Urinary bladder (tissue), 4 donors: ENCODE measurements around the gene SPOCK1. TPM values are rescaled to one million over a fixed set of nuclear protein-coding genes. Genes with fewer than 3 reads are reported as not detected.

Experiments
- DNase-seq: peaks from one replicate; pipeline ENCODE4 v3.0.0-alpha.2; 2015; ENCODE audit errors: extremely low spot score
- H3K27ac ChIP-seq: one replicate; pipeline ENCODE4 v1.5.1; 2013; ENCODE audit warnings: low read depth, mild to moderate bottlenecking, moderate library complexity
- H3K36me3 ChIP-seq: one replicate; pipeline ENCODE4 v1.6.1; 2013; ENCODE audit warnings: mild to moderate bottlenecking, moderate library complexity; ENCODE audit not compliant: insufficient read depth
- H3K4me1 ChIP-seq: one replicate; pipeline ENCODE4 v1.6.1; 2013; ENCODE audit warnings: mild to moderate bottlenecking, moderate library complexity; ENCODE audit not compliant: insufficient read depth
- H3K4me3 ChIP-seq: one replicate; pipeline ENCODE4 v1.5.1; 2013; ENCODE audit warnings: low read depth, low read length
- WGBS: extraction: QIAGEN DNeasy Blood & Tissue Kit; methylation state at CpG from one replicate; pipeline ENCODE4 v1.1.7; 2013; 5-methylcytosine and 5-hydroxymethylcytosine counted together
- polyA plus RNA-seq: library from polyadenylated mRNA; stranded (reverse); fragments of 200-250 nt; gene quantifications from one replicate; pipeline ENCODE4 v1.2.3, GENCODE V29; 2013
- total RNA-seq: library from RNA; depleted of rRNA; stranded (reverse); fragments of >200 nt; gene quantifications from one replicate; pipeline ENCODE4 v1.2.3, GENCODE V29; 2014
- donor health status: healthy with polysubstance abuse.
- donor health status: healthy.

Gene SPOCK1
- total and polyA plus RNA-seq, 2 donors, result 8.9 to 11.2 TPM

DNA sequence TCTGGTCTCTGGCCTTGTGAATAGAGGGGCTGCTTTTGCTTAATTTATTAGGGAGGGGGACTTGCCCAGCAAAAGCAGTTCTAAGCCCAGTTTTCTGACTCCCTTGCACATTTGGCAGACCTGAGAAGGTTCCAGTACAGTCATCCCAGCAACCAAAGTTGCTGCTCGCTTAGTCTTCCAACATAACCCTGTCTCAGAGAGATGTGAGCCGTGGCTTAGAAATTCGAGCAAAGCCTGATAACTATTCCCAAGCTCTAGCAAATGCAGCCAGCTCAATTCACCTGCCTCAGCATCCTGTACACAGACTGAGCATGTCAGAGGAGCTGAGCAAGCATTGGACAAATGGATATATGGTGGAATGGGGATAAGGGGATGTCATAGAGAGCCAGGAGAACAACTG, 401.9 kb downstream of the SPOCK1 start:
- WGBS, result 87% methylated on average over 3 of the region's 3 CpGs
- Histone ChIP-seq H3K4me1 (no peaks in the 10 kb centered on the region), H3K4me3 (no peak overlapping the region), H3K36me3 (no peaks in the 10 kb centered on the region), H3K27ac (no peak overlapping the region)
- no peak for DNase-seq

DNA sequence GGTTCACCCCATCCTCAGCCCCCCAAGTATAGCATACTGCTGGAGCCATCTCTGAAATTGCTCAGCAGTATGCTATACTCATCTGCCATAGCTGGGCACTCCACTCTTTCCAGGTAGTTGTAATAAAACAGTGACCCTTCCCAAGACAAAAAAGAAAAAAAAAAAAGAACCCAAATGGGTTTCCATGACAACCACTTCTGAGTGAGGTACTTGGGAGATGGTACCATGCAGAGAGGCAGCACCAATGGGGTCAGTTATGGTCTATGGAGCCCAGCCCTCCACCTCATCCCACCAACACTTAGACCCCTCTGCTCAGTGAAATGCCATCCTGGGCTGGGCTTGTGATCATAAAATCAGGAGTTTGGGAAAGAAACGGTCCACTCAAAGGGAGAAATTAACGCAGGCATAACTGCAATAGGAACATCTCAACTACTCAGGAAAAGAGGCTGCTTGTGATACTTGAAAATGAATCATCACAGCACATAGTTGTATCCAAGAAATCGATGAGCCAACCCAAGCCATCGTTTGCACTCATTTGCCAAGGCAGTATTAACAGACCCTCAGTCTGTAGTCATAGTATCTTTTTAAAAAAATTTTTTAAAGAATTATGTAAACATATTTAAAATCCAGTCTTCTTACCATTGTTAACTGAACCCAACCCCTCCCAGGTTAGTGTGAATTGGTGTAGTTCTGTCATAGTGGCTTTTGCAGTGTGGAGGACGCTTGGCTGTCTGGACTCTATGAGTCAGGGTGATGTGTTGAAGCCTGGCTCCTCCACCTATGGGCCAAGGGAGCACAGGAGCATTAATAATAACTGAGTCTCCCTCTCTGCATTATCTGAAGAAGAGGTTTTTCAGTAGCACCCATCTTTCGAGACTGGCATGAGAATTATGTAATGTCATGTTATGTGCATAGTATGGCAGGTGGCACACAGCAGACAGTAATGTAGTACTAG, 402.7 kb downstream of the SPOCK1 start:
- Histone ChIP-seq H3K4me3 (no peak overlapping the region), H3K4me1 (no peaks in the 10 kb centered on the region), H3K36me3 (no peaks in the 10 kb centered on the region), H3K27ac (no peak overlapping the region)
- 83% methylated on average over 6 of the region's 6 CpGs for WGBS
- no peak for DNase-seq

DNA sequence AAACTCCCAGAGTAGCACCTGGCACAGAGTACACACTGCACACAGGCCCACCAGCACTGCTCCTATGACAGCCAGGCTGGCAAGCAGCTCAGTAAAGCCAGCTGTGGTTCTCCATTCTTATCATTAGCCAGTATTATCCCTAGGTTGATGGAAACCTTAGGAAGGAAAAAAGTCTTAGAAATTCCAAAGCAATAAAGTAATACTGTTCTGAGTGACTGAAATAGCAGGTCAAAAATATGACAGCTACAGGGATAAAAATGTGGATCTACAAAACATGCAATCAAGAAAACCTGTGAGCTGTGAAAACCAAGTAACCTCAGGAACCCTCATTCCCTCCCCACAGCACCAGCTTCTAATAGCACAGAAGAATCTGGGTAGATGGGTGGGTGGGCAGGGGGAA, 403.5 kb downstream of the SPOCK1 start:
- Histone ChIP-seq H3K27ac (no peak overlapping the region), H3K4me3 (no peak overlapping the region), H3K36me3 (no peaks in the 10 kb centered on the region), H3K4me1 (no peaks in the 10 kb centered on the region)
- DNase-seq, result no peak

DNA sequence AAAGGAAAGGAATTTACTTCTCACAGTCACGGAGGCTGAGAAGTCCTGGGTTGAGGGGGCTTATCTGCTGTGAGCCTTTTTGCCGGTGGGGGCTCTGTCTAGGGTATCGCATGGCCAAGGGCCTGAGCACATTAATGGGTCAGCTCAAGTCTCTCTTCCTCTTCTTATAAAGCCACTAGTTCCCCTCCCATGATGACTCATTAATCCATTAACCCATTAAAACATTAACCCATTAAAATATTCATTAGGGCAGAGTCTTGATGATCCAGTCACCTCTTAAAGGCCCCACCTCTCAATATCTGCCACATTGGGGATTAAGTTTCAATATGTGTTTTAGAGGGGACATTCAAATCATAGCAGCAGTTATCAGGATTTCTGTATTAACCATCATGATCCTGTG, 406.3 kb downstream of the SPOCK1 start:
- no peak overlapping the region for H3K4me3 ChIP-seq
- H3K36me3 ChIP-seq, result no peaks in the 10 kb centered on the region
- H3K4me1 ChIP-seq, result no peaks in the 10 kb centered on the region
- no peak overlapping the region for H3K27ac ChIP-seq
- 73% methylated on average over 3 of the region's 3 CpGs for WGBS
- DNase-seq, result no peak

- Histone ChIP-seq H3K4me1 (no peaks in the 10 kb centered on the region), H3K27ac (no peak overlapping the region), H3K4me3 (no peak overlapping the region), H3K36me3 (no peaks in the 10 kb centered on the region)
- DNase-seq, result no peak
- WGBS, result 71% methylated on average over 1 of the region's 1 CpG
Observed at GRCh38 chr5:137091472-137091871, 407.7 kb downstream of the SPOCK1 start.

DNA sequence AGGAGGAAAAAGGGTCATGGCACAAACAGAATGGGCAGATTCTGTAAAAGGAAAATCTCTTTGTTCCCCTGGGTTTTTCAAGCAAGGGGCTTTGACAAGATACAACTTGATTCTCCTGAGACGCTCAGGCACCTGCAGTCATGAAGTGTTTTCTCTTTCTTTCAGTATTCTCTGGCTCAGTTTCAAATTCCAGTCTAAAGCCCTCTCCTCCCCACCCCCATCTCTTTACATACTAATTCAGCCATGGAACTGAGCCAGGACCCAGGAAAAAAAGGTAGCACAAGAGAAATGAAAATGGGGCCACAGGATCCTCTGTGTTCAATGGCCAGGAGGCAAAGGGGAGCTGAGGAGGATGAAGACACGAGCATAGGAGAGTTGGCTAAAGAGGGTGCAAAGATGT, 408.4 kb downstream of the SPOCK1 start:
- no peaks in the 10 kb centered on the region for H3K36me3 ChIP-seq
- no peak overlapping the region for H3K4me3 ChIP-seq
- WGBS, result 58% methylated on average over 2 of the region's 2 CpGs
- no peak for DNase-seq
- no peaks in the 10 kb centered on the region for H3K4me1 ChIP-seq
- no peak overlapping the region for H3K27ac ChIP-seq

DNA sequence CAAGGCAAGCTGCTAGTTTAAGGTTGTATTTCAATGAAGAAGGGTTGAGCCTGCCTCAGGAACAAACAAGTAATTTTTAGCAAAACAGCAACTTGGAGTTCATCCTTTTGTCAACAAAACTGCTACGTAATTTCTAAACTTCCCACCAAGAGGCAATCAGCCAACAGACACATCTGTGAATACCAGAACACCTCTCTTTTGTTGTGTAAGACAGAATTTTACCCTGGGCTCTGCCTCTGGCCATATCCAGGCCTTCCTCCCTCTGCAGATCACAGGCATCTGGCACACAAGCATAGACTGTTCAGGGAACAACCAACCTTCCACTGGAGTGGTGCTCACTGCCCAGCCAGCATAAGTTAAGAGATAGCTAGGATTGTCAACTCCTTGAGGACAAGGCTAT, 409.0 kb downstream of the SPOCK1 start:
- DNase-seq, result no peak
- 70% methylated on average over 1 of the region's 1 CpG for WGBS

DNA sequence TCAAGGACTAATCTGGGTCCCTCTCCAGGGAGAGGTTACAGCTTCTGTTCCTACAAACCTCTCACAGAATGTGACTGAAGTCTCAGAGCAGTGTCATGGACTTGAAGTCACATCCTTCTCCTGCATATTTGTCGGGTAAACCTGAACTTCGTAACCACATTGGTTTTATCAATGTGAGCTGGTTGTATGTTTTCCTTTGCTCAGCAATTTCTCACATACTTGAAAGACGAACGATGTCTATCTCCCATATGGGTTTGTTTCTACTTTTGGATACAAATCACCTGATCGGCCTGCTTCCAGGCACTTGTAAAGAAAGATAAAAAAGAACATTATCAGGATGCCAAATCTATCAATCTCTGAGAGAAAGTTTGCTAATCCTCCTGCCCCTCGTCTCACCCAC, 411.0 kb downstream of the SPOCK1 start:
- H3K4me3 ChIP-seq, result no peak overlapping the region
- WGBS, result 84% methylated on average over 6 of the region's 6 CpGs
- no peak for DNase-seq
- no peaks in the 10 kb centered on the region for H3K4me1 ChIP-seq
- no peak overlapping the region for H3K27ac ChIP-seq
- H3K36me3 ChIP-seq, result no peaks in the 10 kb centered on the region

More for the DNA sequence above, 409.0 kb downstream of the SPOCK1 start:
- no peak overlapping the region for H3K27ac ChIP-seq
- no peaks in the 10 kb centered on the region for H3K4me1 ChIP-seq
- H3K36me3 ChIP-seq, result no peaks in the 10 kb centered on the region
- H3K4me3 ChIP-seq, result no peak overlapping the region

- DNase-seq, result no peak
- no peaks in the 10 kb centered on the region for H3K4me1 ChIP-seq
Observed at GRCh38 chr5:137086342-137086741, 412.8 kb downstream of the SPOCK1 start.

DNA sequence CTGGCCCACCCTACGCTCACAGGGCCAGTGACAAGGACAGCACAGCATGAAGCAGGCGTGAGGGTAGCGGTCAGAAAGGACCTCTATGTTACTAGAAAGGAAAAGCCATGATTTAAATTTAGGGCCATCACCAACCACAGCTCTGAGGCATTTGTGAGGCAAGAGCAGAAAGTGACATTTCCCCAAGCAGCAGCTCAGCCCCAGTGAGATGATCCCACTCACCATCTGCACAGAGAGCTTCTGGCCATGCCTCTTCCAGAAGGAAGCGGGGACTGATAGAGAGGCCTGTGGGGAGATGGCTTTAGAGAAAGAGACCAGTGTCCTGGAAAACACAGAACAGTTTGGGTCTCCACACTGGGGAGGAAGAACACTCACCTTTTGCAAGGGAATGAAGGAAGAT, 413.9 kb downstream of the SPOCK1 start:
- DNase-seq, result no peak
- no peaks in the 10 kb centered on the region for H3K36me3 ChIP-seq
- H3K27ac ChIP-seq, result no peak overlapping the region
- 82% methylated on average over 4 of the region's 4 CpGs for WGBS
- no peak overlapping the region for H3K4me3 ChIP-seq
- H3K4me1 ChIP-seq, result no peaks in the 10 kb centered on the region

More at GRCh38 chr5:137086342-137086741, 412.8 kb downstream of the SPOCK1 start:
- H3K4me3 ChIP-seq, result no peak overlapping the region
- no peak overlapping the region for H3K27ac ChIP-seq
- WGBS, result 74% methylated on average over 5 of the region's 5 CpGs
- no peaks in the 10 kb centered on the region for H3K36me3 ChIP-seq

GRCh38 chr5:137084016-137084415, 415.1 kb downstream of the SPOCK1 start:
- Histone ChIP-seq H3K36me3 (no peaks in the 10 kb centered on the region), H3K27ac (no peak overlapping the region), H3K4me1 (no peaks in the 10 kb centered on the region), H3K4me3 (no peak overlapping the region)
- DNase-seq, result no peak

GRCh38 chr5:137082951-137083350, 416.2 kb downstream of the SPOCK1 start:
- WGBS, result 95% methylated on average over 6 of the region's 6 CpGs
- no peaks in the 10 kb centered on the region for H3K36me3 ChIP-seq
- no peak overlapping the region for H3K4me3 ChIP-seq
- H3K27ac ChIP-seq, result no peak overlapping the region
- no peak for DNase-seq
- H3K4me1 ChIP-seq, result no peaks in the 10 kb centered on the region

DNA sequence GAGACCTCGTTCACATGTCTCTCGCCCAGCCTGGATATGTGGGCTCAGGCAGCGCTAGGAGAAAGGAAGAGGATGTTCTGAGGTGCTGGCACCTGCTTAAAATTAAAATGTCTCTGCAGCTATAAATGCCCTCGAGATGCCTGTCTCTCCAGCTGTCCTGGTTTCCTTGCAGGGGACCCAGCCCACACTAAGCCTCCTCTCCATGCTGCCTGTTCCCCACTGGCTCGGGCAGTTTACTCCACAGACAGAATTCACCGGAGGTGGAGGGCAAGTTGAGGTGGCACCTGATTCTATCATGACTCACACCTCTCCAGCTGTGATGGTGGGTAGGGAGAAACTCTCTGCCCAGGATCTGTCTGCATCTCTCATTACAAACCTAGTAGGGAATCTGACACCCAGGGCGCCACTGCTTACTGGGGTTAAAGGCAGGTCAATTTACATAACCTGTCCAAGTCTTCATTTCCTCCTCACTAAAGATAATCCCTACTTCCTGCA, 420.9 kb downstream of the SPOCK1 start:
- no peak for DNase-seq
- Histone ChIP-seq H3K36me3 (no peaks in the 10 kb centered on the region), H3K27ac (no peak overlapping the region), H3K4me3 (no peak overlapping the region), H3K4me1 (no peaks in the 10 kb centered on the region)
- WGBS, result 49% methylated on average over 7 of the region's 7 CpGs

GRCh38 chr5:137075163-137075970, 423.8 kb downstream of the SPOCK1 start:
- H3K36me3 ChIP-seq, result no peaks in the 10 kb centered on the region
- no peak overlapping the region for H3K4me3 ChIP-seq
- 46% methylated on average over 7 of the region's 7 CpGs for WGBS
- no peak overlapping the region for H3K27ac ChIP-seq
- H3K4me1 ChIP-seq, result no peaks in the 10 kb centered on the region
- DNase-seq, result no peak
